EH (cell line): ENCODE measurements around the gene PDE11A.
A peak's percentile ranks its signal among the peaks of the same experiment; 100 is the strongest.

Experiments used
- DNase-seq: peaks from one replicate; pipeline ENCODE4 v3.0.0-alpha.2; 2015; ENCODE audit warnings: low read depth

Gene PDE11A

GRCh38 chr2:177816766-177817165 lies 255.8 kb downstream of the PDE11A start:
- no peak for DNase-seq

GRCh38 chr2:177812713-177813396 lies 259.7 kb downstream of the PDE11A start:
- no peak for DNase-seq

- DNase-seq: no peak
Measured at GRCh38 chr2:177810906-177811305, 261.7 kb downstream of the PDE11A start.

GRCh38 chr2:177808984-177809809 lies 263.4 kb downstream of the PDE11A start:
- DNase-seq: no peak

- DNase-seq: peak; percentile 24
Measured at GRCh38 chr2:177806025-177806424, 266.6 kb downstream of the PDE11A start.

GRCh38 chr2:177799531-177799930 lies 273.0 kb downstream of the PDE11A start:
- DNase-seq: peak; percentile 33

- DNase-seq: no peak
Measured at GRCh38 chr2:177797808-177798207, 274.8 kb downstream of the PDE11A start.

- DNase-seq: no peak
Measured at GRCh38 chr2:177796654-177797415, 275.7 kb downstream of the PDE11A start.

GRCh38 chr2:177796011-177796410 lies 276.6 kb downstream of the PDE11A start:
- DNase-seq: no peak

GRCh38 chr2:177785143-177785542 lies 287.4 kb downstream of the PDE11A start:
- DNase-seq: peak; percentile 47

GRCh38 chr2:177784745-177785067 lies 287.9 kb downstream of the PDE11A start:
- no peak for DNase-seq

- DNase-seq: peak; percentile 85
Measured at GRCh38 chr2:177783835-177784744, 288.5 kb downstream of the PDE11A start.

- DNase-seq: no peak
Measured at GRCh38 chr2:177783091-177783490, 289.5 kb downstream of the PDE11A start.

- no peak for DNase-seq
Measured at GRCh38 chr2:177782613-177783012, 290.0 kb downstream of the PDE11A start.

- DNase-seq: no peak
Measured at GRCh38 chr2:177778472-177778871, 294.1 kb downstream of the PDE11A start.

GRCh38 chr2:177772529-177772928 lies 300.0 kb downstream of the PDE11A start:
- DNase-seq: peak; percentile 32

- DNase-seq: no peak
Measured at GRCh38 chr2:177771191-177771590, 301.4 kb downstream of the PDE11A start.

- DNase-seq: no peak
Measured at GRCh38 chr2:177767768-177768167, 304.8 kb downstream of the PDE11A start.

- no peak for DNase-seq
Measured at GRCh38 chr2:177765698-177766097, 306.9 kb downstream of the PDE11A start.

- DNase-seq: peak; percentile 68
Measured at GRCh38 chr2:177763531-177764265, 308.9 kb downstream of the PDE11A start.

- peak; percentile 6 for DNase-seq
Measured at GRCh38 chr2:177759443-177759842, 313.1 kb downstream of the PDE11A start.
